ENCODE data around the gene SLC22A16.

The SLC22A16 gene

DNA sequence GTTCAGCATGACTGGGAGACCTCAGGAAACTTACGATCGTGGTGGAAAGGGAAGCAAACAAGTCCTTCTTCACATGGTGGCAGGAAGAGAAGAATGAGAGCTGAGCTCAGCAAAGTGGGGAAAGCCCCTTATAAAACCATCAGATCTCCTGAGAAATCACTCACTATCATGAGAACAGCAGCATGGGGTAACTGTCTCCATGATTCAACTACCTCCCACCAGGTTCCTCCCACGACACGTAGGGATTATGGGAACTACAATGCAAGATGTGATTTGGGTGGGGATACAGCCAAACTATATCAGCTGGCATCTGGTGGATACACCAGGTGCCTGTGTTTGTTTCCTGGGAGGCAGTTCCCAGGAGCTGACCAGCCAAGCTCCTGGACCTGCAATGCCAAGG lies 65.9 kb downstream of the SLC22A16 start:
- in situ Hi-C loops (cut with HindIII; ENCODE audit: low sequenced_read_pairs) = no loop called here

DNA sequence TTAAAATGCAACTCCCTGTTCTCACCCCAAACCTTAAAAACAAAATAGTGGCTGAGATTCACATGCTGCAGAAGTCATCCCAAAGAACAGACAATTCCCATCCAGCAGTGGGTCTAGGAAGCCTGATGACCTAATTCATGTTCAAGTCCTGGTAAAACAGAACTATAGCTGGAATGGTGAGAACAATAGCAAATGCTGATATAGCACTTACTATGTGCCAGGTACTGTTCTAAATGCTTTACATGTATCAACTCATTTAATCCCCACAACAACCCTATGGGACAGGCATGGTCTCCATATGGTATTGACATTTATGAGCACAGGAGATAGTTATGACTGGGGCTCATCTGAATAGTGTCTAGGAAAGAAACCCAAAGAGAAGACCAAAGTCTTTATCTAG lies 66.6 kb downstream of the SLC22A16 start:
- in situ Hi-C loops (cut with HindIII; ENCODE audit: low sequenced_read_pairs) = no loop called here

DNA sequence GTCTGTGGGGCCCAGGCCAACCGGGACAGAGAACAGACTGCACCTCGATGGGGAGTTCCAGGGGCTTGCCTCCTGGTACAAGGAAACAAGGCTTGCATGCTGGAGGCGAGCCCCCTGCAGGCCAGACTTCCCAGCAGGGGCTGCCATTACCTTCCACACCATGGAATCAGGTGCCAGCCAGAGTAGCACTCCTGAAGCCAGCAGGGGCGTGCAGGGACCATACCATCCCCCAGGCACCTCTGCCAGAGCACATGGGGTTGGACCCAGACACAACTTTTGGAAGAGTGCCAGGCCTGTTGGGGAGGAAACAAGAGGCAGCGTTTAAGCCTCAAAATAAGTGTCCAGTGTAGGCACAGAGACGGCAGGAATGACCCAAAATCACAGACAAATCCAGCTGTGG lies 67.5 kb downstream of the SLC22A16 start:
- in situ Hi-C loops (cut with HindIII; ENCODE audit: low sequenced_read_pairs) = no loop called here

DNA sequence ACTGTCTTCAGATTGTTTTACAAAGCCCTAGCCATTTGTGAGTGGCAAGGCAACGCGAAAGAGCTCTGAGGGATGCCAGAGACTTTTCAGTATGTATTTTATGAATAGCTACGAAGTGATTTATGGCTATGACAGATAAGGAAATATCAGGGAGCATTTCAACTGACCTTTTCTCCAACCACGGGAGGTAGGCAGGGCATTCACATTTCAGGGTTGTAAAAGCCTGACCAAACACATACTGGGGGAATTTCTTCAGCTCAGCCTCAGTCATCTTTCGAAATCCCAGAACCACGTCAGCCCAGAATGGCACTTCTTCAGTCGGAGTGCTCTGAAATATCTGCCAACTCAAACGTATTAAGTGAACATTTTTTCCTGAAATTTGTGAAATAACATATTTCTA lies 71.8 kb downstream of the SLC22A16 start:
- in situ Hi-C loops (cut with HindIII; ENCODE audit: low sequenced_read_pairs) = no loop called here

DNA sequence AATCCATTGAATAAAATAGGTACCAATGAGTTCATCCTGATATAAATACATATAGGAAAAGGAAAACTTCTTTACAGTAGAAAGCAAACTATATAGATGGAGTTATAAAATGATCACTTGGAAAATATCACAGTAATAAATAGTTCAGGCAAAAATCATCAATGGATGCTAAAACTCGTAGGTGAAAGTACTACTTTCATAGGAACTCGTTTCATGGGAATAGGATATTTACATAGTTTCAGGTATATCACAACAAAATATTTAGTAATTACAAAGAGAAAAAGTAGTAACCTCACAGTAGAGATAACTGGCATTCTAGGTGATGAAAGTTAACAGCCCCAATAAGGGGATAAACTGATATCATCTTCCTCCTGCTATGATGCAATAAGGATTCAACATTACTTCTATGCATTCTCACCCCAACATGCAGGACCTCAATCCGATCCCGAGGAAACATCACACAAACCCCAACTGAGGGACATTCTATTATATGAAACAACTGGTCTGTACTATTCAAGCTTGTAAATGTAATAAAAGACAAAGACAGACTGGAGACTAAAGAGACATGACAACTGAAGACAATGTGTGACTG lies 74.7 kb downstream of the SLC22A16 start:
- in situ Hi-C loops (cut with HindIII; ENCODE audit: low sequenced_read_pairs) = no loop called here

DNA sequence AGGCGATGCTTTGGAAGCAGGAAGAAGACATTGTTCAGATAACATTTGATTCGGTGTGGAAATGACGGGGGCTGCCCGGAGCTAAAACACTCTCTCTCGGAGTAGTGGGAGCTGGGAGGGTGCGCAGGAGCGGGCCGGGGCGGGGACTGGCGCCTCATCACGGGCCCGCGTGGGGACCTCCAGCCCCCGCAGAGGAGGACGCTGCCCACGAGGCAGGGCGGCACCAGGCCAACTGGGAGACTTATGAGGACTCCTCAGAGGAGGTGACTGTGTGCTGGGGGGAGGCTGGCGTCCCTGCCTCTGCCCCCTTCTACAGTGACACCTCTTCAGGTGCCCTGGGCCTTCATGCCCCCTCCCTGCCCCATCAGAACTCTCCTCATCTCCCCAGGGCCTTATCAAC lies 76.2 kb downstream of the SLC22A16 start:
- in situ Hi-C loops (cut with HindIII; ENCODE audit: low sequenced_read_pairs) = no loop called here

DNA sequence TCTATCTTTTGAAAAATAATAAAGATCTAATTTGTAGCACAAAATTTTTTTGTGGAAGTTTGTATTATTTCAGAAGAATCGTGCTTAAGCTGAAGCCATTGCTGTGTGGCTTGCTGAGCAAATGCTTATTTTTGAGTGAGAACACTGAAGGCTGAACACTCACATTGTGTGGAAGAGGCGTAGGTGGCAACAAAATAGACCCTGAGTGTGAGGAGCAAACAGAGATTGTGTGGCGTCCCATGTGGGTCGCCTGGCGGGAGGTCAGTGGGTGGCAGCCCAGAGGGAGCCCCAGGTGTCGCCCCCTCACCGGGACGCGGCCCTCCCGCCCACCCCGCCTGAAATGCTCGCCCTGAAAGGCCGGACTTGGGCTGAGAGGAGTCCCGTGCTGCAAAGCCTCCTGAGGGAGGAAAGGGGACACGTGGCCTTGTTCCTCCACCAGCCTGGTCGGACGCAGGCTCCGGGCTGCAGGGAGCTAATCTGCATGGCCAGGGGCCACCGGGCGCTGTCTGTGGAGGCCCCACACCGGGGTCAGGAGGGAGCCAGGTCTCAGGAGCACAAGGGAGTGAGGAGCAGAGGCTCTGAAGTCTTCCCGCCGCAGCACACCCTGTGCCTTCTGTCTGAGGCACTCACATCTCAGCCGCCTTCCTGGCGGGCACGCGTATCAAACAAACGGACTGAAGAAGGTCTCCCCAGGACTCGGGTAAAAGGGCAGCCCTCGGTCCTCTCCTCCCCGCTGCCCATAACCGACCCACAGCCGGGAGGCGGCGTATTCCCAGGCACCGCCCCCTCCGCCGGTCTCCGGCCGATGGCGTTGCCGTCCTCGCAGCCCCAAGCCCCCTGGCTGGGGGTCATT lies 77.0 kb downstream of the SLC22A16 start:
- in situ Hi-C loops (cut with HindIII; ENCODE audit: low sequenced_read_pairs) = loop anchor here (25.0 kb wide), 1 partner anchor 337 kb away; no protein-coding TSS in a partner anchor

DNA sequence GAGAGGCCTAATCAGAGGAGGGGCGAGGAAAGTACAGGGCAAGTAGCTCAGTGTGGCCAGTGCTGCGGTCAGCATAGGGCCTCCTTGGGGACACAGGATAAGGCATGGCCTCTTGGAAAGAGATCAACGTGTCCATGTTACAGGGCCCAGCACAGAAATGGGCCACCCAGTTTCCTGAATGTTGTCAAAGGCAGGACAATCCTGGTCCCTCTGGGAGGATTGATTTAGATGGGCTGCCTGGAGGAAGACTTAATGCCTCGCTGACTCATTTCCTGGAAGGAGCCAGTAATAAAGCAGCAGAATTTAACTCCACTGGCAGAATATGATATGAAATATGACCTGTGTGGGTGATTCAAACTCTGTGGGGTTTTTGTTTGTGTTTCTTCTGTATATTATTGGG lies 77.6 kb downstream of the SLC22A16 start:
- in situ Hi-C loops (cut with HindIII; ENCODE audit: low sequenced_read_pairs) = loop anchor here (25.0 kb wide), 1 partner anchor 336 kb away; no protein-coding TSS in a partner anchor

DNA sequence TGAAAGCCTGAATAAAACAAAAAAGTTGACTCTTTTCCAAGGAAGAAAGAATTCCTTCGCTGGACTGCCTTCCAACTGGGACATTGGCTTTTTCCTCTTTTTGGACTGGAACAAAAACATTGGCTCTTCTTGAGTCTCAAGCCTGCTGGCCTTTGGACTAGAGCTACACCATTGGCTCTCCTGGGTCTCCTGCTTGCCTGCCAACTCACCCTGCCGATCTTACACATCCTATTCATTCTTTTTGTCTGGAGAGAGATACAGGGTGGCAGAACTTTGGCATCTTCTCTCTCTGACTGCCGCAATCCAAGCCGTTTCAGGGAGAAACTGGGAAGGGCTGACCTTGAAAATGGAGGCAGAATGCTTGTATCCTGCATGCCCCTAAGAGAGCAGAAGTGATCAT lies 81.2 kb downstream of the SLC22A16 start:
- in situ Hi-C loops (cut with HindIII; ENCODE audit: low sequenced_read_pairs) = loop anchor here (25.0 kb wide), 1 partner anchor 333 kb away; no protein-coding TSS in a partner anchor

DNA sequence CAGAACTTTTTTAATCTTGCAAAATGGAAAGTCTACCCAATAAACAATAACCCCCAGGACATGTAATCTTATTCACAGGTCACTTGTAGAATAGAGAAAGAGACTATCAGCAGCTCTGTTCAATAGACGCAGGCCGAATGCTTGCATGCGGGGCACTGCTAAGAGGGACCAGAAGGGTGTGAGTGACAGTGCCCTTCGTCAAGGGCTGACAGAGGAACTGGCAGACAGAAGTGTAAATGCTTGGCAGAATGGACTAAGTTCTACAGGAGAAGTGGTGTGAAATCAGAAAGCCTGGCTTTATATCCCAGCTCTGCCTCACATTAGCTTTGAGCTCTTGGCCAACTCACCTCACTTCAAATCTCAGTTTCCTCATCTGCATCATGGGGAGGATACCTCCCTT lies 82.0 kb downstream of the SLC22A16 start:
- in situ Hi-C loops (cut with HindIII; ENCODE audit: low sequenced_read_pairs) = loop anchor here (25.0 kb wide), 1 partner anchor 332 kb away; no protein-coding TSS in a partner anchor

DNA sequence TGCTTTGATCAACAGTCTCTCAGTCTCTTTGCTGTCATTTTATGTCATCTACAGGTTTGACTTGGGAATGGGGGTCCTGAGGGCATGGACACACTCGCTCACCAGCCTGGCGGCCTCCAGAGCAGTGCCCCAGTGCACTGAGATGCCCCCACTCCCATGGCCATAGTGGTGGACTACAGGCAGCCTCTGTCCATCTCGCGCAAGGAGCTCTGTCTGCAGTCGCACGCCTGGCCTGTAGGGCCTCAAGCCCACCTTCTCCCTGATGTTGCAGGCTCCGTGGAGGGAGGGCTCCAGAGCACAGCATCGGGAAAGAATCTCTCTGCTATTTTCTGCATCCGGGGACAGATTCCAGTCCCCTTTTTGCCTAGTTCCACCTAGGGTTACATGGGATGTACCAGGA lies 83.7 kb downstream of the SLC22A16 start:
- in situ Hi-C loops (cut with HindIII; ENCODE audit: low sequenced_read_pairs) = loop anchor here (25.0 kb wide), 1 partner anchor 330 kb away; no protein-coding TSS in a partner anchor

DNA sequence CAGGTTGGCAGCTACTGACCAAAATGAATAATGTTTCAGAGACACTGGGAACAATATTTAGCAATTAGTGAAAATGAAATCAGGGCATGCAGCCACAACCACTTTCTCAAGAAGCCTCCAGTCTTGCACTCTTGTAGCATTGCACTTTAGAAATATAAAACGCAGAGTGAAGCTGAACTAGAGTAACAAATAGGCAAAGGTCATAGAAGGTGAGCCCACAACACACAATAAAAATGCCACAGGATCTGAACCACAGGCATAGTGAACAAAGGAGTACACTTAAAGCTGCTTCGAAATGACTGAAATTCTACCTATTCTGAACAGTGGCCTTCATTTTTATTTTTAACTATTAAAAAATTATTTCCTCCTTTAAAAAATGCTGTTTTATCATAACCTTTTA lies 86.0 kb downstream of the SLC22A16 start:
- in situ Hi-C loops (cut with HindIII; ENCODE audit: low sequenced_read_pairs) = loop anchor here (25.0 kb wide), 1 partner anchor 328 kb away; no protein-coding TSS in a partner anchor

DNA sequence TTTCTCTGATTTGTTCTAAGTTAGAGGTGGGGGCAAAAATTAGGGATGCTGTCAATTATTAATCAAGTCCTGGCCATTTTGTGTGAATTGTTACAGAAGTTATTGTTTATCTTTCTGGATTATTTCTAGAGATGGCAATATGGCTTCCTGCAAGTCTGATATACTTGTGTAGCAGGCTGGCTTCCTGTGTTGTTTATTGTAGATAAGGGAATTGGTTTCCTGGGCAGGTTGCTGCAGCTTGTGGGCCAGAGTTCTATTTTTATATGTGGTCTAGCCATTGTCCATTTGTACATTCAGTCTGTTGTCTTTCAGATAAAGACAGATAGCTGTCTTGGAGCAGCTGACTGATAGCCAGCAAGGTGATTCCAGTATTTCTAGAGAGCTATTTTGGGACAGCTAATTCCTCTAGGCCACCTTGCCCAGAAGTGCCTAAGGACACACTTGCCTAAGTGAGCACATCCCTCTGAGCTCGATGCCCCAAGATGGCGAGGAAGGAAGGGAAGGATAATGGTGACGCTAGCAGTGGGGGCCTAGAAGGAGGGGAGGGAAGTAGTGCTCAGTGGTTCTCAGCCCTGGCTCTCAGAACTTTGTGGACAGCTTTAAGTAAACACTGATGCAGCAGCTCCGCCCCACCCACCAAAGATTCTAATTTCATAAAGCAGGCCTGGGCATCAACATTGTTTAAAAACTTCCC lies 86.6 kb downstream of the SLC22A16 start:
- in situ Hi-C loops (cut with HindIII; ENCODE audit: low sequenced_read_pairs) = loop anchor here (25.0 kb wide), 1 partner anchor 328 kb away; no protein-coding TSS in a partner anchor

DNA sequence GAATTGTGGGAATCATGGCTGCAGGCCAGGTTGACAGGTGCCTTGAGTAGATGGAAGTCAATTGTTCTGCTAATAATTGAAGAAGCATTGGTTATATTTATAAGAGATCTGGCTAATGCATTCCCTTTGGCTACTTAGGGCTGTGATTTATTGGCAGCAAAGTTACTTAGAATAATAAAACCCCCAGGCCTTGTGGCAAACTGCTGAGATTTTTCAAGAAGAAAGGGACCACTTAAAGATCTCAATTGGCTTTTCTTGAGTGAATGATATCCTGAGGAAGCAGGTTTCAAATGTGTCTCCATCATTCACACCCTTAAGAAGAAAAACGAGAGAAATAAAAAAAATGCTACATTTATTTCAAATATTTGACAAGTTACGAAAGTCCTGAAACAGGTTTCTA lies 88.4 kb downstream of the SLC22A16 start:
- in situ Hi-C loops (cut with HindIII; ENCODE audit: low sequenced_read_pairs) = loop anchor here (25.0 kb wide), 1 partner anchor 326 kb away; no protein-coding TSS in a partner anchor

DNA sequence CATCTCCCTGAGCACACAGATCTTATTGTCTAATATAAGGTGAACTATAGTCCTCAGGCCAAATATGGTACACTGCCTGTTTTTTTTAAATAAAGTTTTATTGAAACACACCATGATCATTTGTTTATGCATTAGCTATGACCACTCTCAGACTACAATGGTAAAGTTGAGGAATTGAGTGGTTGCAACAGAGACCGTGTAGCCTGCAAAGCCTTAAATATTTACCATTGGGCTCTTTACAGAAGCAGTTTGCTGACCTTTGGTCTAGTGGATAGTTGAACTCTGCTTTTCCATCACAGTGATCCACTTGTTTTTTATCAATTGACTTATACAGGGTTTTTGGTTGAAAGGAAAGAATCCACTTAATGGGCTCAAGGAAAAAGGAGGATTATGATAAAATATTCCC lies 91.0 kb downstream of the SLC22A16 start:
- in situ Hi-C loops (cut with HindIII; ENCODE audit: low sequenced_read_pairs) = loop anchor here (25.0 kb wide), 1 partner anchor 323 kb away; no protein-coding TSS in a partner anchor

DNA sequence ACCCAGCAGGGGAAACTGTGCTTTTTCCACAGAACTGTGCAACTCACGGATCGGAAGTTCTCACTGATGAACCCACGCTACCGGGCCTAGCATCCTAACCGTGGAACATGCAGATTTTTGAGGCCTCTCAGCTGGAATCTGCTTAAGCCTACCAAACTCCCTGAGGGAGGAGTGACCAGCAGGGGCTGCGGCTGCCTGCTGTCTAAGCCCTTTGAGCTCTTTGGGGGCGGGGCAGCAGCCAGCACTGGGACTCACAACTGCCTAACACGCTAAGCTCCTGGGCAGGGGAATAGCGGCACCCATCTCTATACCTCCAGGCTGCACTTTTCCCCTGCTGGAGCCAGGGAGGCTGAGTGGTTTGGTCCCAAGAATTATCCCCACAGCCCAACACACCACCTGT lies 97.9 kb downstream of the SLC22A16 start:
- in situ Hi-C loops (cut with HindIII; ENCODE audit: low sequenced_read_pairs) = loop anchor here (25.0 kb wide), 1 partner anchor 316 kb away; no protein-coding TSS in a partner anchor
